GM23248 (cell line): ENCODE data around the gene ABCB11. TPM values are rescaled to one million over a fixed set of nuclear protein-coding genes. Genes with fewer than 3 reads are reported as not detected.
"Not testable (repeated sequence)": the region's sequence is repeated elsewhere in the genome, so short reads cannot be mapped to it uniquely, and the experiment has no call there.

ENCODE experiments used
- DNase-seq: peaks from one replicate; pipeline ENCODE4 v3.0.0-alpha.2; 2015
- H2AFZ ChIP-seq: fragments of 200-600 bp; sonication (generic); 2 replicates; pipeline ENCODE4 v1.6.1; 2016; ENCODE audit warnings: antibody characterized with exemption
- H3F3A ChIP-seq: fragments of 200-600 bp; sonication (generic); 2 replicates; pipeline ENCODE4 v1.6.1; 2016; ENCODE audit warnings: mild to moderate bottlenecking, antibody characterized with exemption, mixed run types; ENCODE audit not compliant: insufficient read depth
- H3K27ac ChIP-seq: fragments of 200-600 bp; sonication (generic); 2 replicates; pipeline ENCODE4 v1.5.1; 2016; ENCODE audit warnings: mild to moderate bottlenecking
- H3K27me3 ChIP-seq: fragments of 200-600 bp; sonication (generic); replicated peaks from 2 replicates; pipeline ENCODE4 v1.6.1; 2016; ENCODE audit warnings: mild to moderate bottlenecking; ENCODE audit not compliant: insufficient read depth
- H3K36me3 ChIP-seq: fragments of 200-600 bp; sonication (generic); 2 replicates; pipeline ENCODE4 v1.6.1; 2016; ENCODE audit warnings: low read depth, mild to moderate bottlenecking
- H3K4me1 ChIP-seq: fragments of 200-600 bp; sonication (generic); 2 replicates; pipeline ENCODE4 v1.6.1; 2016; ENCODE audit warnings: mild to moderate bottlenecking; ENCODE audit not compliant: insufficient read depth
- H3K4me2 ChIP-seq: fragments of 200-600 bp; sonication (generic); one replicate; pipeline ENCODE4 v1.6.1; 2016; ENCODE audit warnings: mild to moderate bottlenecking; ENCODE audit not compliant: unreplicated experiment
- H3K4me3 ChIP-seq: fragments of 200-600 bp; sonication (generic); 2 replicates; pipeline ENCODE4 v1.5.1; 2016; ENCODE audit warnings: mild to moderate bottlenecking
- H3K79me2 ChIP-seq: fragments of 200-600 bp; sonication (generic); 2 replicates; pipeline ENCODE4 v1.6.1; 2016; ENCODE audit warnings: mild to moderate bottlenecking; ENCODE audit not compliant: insufficient read depth
- H3K9ac ChIP-seq: fragments of 200-600 bp; sonication (generic); 2 replicates; pipeline ENCODE4 v1.6.1; 2016; ENCODE audit warnings: mild to moderate bottlenecking
- H3K9me2 ChIP-seq: fragments of 200-600 bp; sonication (generic); 2 replicates; pipeline ENCODE4 v1.6.1; 2016; ENCODE audit warnings: mixed run types, mild to moderate bottlenecking, moderate library complexity; ENCODE audit not compliant: insufficient read depth
- H3K9me3 ChIP-seq: fragments of 200-600 bp; sonication (generic); one replicate; pipeline ENCODE4 v1.6.1; 2017; ENCODE audit warnings: low read depth
- H4K20me1 ChIP-seq: fragments of 200-600 bp; sonication (generic); 2 replicates; pipeline ENCODE4 v1.6.0; 2016; ENCODE audit not compliant: insufficient read depth
- EZH2 ChIP-seq: fragments of 200-600 bp; sonication (generic); IDR thresholded peaks from 2 replicates; pipeline ENCODE4 v1.6.1; 2018; ENCODE audit warnings: antibody characterized with exemption, mild to moderate bottlenecking; ENCODE audit not compliant: insufficient read depth, poor library complexity, severe bottlenecking
- EZH2phosphoT487 ChIP-seq: fragments of 200-600 bp; sonication (generic); IDR thresholded peaks from 2 replicates; pipeline ENCODE4 v1.6.1; 2018; ENCODE audit warnings: antibody characterized with exemption, moderate library complexity, mild to moderate bottlenecking, low read depth; ENCODE audit not compliant: insufficient read depth
- WGBS, 2 experiments: methylation state at CpG; one replicate each; pipeline ENCODE4 v1.1.6; 2015 to 2017; ENCODE audit warnings: low lambda C conversion rate in 2 of 2, low coverage in 1 of 2; ENCODE audit errors: missing lambda C conversion rate in 2 of 2; 5-methylcytosine and 5-hydroxymethylcytosine counted together
- in situ Hi-C: fragments of 300-500 bp; cut with MboI; formaldehyde crosslinking; loops from 2 replicates; pipeline ENCODE4 v1.15.0; 2020
- polyA plus RNA-seq: library from polyadenylated mRNA; unstranded; fragments of >200 nt; fragmentation: Nextera tagmentation; extraction: Ambion mirVana; gene quantifications from 2 replicates; pipeline ENCODE4 v1.2.1, GENCODE V29; 2016
- total RNA-seq: library from RNA; depleted of rRNA; stranded (reverse); fragments of >200 nt; shearing (Covaris generic); gene quantifications from 2 replicates; pipeline ENCODE4 v1.2.3, GENCODE V29; 2014

ABCB11 gene
- total and polyA plus RNA-seq, 2 experiments from 2014 or later, result not detected

- H3K4me1 ChIP-seq, result no peaks in the 10 kb centered on the region
- no peaks in the 10 kb centered on the region for H3K9me2 ChIP-seq
- H3K79me2 ChIP-seq, result no peaks in the 10 kb centered on the region
- no peak within 1 kb of the TSS for H3K27ac ChIP-seq
- H3K9ac ChIP-seq, result no peak within 1 kb of the TSS
- no peak within 1 kb of the TSS for H2AFZ ChIP-seq
- no peaks in the 10 kb centered on the region for H4K20me1 ChIP-seq
- no peak for TF ChIP-seq EZH2phosphoT487
- TF ChIP-seq EZH2, result no peak
- no peaks in the 10 kb centered on the region for H3K27me3 ChIP-seq
- no peak within 1 kb of the TSS for H3K4me2 ChIP-seq
- DNase-seq, result peak; percentile 74
- no peak within 1 kb of the TSS for H3K4me3 ChIP-seq
- in situ Hi-C loops, result no loop called here
- no peaks in the 10 kb centered on the region for H3K36me3 ChIP-seq
- no peaks in the 10 kb centered on the region for H3F3A ChIP-seq
- no peaks in the 10 kb centered on the region for H3K9me3 ChIP-seq
- 22 to 24% methylated on average over 5 of the region's 5 CpGs for WGBS, 2 experiments
Observed at GRCh38 chr2:169069341-169069740, 38.2 kb upstream of the ABCB11 start, which contains the start of gene DHRS9. DHRS9 (plus strand) TSS chr2:169069563; CDS start chr2:169081582, 12,019 bp downstream.

DNA sequence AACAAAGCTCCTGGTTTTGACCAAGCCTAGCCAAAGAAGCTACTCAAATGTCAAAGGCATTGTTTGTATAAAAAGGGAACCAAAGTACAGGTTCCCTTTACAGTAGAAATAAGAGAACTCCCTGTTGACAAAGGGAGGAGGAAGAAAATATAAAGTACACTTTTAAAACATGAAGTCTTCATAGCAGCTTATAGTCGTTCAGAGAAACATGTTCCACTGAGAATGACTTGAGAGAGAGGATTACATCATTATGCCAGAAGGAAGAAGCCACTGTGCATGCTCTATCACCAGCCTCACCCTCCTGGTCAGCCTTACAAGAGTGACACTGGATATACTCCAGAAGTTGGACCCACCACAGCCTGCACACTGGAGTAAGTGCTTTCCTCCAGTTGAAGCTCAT is 35.8 kb upstream of the ABCB11 start:
- in situ Hi-C loops, result no loop called here
- Histone ChIP-seq H3K27me3 (no peaks in the 10 kb centered on the region), H4K20me1 (no peaks in the 10 kb centered on the region), H2AFZ (no peak overlapping the region), H3F3A (no peaks in the 10 kb centered on the region), H3K4me1 (no peaks in the 10 kb centered on the region), H3K9me2 (no peaks in the 10 kb centered on the region), H3K36me3 (no peaks in the 10 kb centered on the region), H3K4me2 (no peak overlapping the region), H3K4me3 (no peak overlapping the region), H3K9ac (no peak overlapping the region), H3K27ac (no peak overlapping the region), H3K9me3 (no peaks in the 10 kb centered on the region), H3K79me2 (no peaks in the 10 kb centered on the region)
- DNase-seq, result no peak
- TF ChIP-seq EZH2phosphoT487 (no peak), EZH2 (no peak)
- 0 to 4% methylated on average over 1 of the region's 1 CpG for WGBS, 2 experiments

- no peaks in the 10 kb centered on the region for H3F3A ChIP-seq
- H3K4me2 ChIP-seq, result no peak overlapping the region
- DNase-seq, result no peak
- H3K9ac ChIP-seq, result no peak overlapping the region
- no peaks in the 10 kb centered on the region for H4K20me1 ChIP-seq
- H3K27ac ChIP-seq, result no peak overlapping the region
- in situ Hi-C loops, result no loop called here
- 2 to 6% methylated on average over 2 of the region's 2 CpGs for WGBS, 2 experiments
- H3K79me2 ChIP-seq, result no peaks in the 10 kb centered on the region
- H3K9me2 ChIP-seq, result no peaks in the 10 kb centered on the region
- no peaks in the 10 kb centered on the region for H3K4me1 ChIP-seq
- H3K9me3 ChIP-seq, result no peaks in the 10 kb centered on the region
- H3K36me3 ChIP-seq, result no peaks in the 10 kb centered on the region
- H3K4me3 ChIP-seq, result no peak overlapping the region
- TF ChIP-seq EZH2phosphoT487 (no peak), EZH2 (no peak)
- no peaks in the 10 kb centered on the region for H3K27me3 ChIP-seq
- H2AFZ ChIP-seq, result no peak overlapping the region
Observed at GRCh38 chr2:169065864-169066517, 34.9 kb upstream of the ABCB11 start.

- no peak for DNase-seq
- Histone ChIP-seq H3K27me3 (no peaks in the 10 kb centered on the region), H3K9me3 (no peaks in the 10 kb centered on the region), H3K4me3 (no peak overlapping the region), H3K9ac (no peak overlapping the region), H3K9me2 (no peaks in the 10 kb centered on the region), H3K79me2 (no peaks in the 10 kb centered on the region), H2AFZ (no peak overlapping the region), H3K4me2 (no peak overlapping the region), H3K36me3 (no peaks in the 10 kb centered on the region), H4K20me1 (no peaks in the 10 kb centered on the region), H3F3A (no peaks in the 10 kb centered on the region), H3K4me1 (no peaks in the 10 kb centered on the region), H3K27ac (no peak overlapping the region)
- 0 to 16% methylated on average over 1 of the region's 1 CpG for WGBS, 2 experiments
- in situ Hi-C loops, result no loop called here
- no peak for TF ChIP-seq EZH2
- TF ChIP-seq EZH2phosphoT487, result no peak
Observed at GRCh38 chr2:169065422-169065821, 34.3 kb upstream of the ABCB11 start.

DNA sequence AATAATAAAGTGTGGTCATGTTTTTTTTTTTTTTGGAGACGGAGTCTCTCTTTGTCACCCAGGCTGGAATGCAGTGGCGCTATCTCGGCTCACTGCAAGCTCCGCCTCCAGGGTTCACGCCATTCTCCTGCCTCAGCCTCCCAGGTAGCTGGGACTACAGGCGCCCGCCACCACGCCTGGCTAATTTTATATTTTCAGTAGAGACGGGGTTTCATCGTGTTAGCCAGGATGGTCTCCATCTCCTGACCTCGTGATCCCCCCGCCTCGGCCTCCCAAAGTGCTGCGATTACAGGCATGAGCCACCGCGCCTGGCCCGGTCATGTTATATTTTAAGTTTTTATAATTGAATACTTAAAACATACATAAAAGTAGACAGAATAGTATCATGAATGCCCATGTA is 33.1 kb upstream of the ABCB11 start:
- H3K4me1 ChIP-seq, H3F3A ChIP-seq, H3K27me3 ChIP-seq, H3K4me3 ChIP-seq, H3K27ac ChIP-seq, in situ Hi-C loops, H3K9me3 ChIP-seq, H4K20me1 ChIP-seq, H3K9me2 ChIP-seq, H3K79me2 ChIP-seq, H3K9ac ChIP-seq, DNase-seq, H3K36me3 ChIP-seq, H2AFZ ChIP-seq, H3K4me2 ChIP-seq: not testable (repeated sequence)
- 58% methylated on average over 15 to 17 of the region's 17 CpGs for WGBS, 2 experiments

GRCh38 chr2:169054575-169054974 is 23.5 kb upstream of the ABCB11 start:
- H3K27ac ChIP-seq, H3K9ac ChIP-seq, H3K9me3 ChIP-seq, H3K9me2 ChIP-seq, in situ Hi-C loops, H3K4me2 ChIP-seq, H3K79me2 ChIP-seq, H3K4me1 ChIP-seq, DNase-seq, H4K20me1 ChIP-seq, H2AFZ ChIP-seq, H3K27me3 ChIP-seq, H3F3A ChIP-seq, H3K4me3 ChIP-seq, H3K36me3 ChIP-seq: not testable (repeated sequence)
- WGBS, 2 experiments, result 7 to 13% methylated on average over 2 of the region's 2 CpGs
